ENCODE data around the gene DPH7. TPM values are rescaled to one million over a fixed set of nuclear protein-coding genes. Genes with fewer than 3 reads are reported as not detected.
A peak's percentile ranks its signal among the peaks of the same experiment; 100 is the strongest.
"Not testable (repeated sequence)": the region's sequence is repeated elsewhere in the genome, so short reads cannot be mapped to it uniquely, and the experiment has no call there.

Gene DPH7
- total RNA-seq, 1 experiment from 2014 or later: 26.4 TPM

DNA sequence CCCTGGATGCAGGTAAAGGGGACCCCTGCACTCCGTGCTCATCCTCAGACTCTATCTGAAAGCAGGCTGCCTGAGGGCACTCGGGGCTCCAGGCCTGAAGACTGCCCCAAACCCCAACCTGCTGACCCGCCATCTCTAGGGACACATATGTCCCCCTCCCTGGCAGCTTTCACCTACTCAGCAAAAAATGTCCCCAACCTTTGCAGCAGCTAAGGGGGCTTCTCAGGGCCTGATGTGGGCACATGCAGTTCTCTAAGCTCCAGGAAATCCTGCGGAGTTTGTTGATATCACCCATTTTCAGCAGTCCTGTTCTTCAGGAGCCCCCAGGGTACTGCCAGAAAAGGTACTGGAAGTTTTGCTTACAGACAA, 2.2 kb upstream of the DPH7 start:
- no peak for DNase-seq (ENCODE audit: low read depth)

DNA sequence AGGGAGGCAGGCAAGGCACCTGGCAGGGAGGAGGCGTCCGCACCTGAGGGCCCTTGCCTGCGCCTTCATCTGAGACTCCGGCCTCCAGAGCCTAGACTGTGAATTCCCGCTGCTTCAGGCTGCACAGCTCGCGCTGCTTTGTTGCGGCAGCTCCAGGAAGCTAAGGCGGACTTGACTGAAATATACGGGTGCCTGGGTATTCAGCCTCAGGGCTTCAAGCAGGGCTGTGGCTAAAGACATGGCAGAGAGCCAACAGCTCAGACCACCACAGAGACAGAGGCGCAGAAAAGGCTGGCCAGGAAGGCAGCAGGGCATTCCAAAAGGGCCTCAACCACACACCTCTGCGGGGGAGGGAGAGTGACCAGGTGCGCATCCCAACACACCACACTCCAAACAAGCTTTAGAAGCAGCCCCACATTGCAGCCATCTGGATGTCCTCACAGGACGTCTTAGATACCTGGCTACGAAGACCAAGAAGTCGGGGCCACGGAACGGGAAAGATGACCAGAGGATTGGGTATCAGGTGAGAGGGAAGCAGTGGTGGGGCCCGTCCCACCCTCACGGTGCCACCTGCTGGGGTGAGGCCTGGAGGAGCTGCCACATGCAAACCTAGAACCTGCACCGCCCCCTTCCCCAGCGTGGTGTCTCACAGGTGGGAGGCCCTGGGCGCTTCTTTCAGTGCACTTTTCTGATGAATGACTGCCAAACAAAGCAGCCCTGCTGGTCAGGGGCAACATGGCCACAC, 1.7 kb upstream of the DPH7 start:
- DNase-seq (ENCODE audit: low read depth): no peak

DNA sequence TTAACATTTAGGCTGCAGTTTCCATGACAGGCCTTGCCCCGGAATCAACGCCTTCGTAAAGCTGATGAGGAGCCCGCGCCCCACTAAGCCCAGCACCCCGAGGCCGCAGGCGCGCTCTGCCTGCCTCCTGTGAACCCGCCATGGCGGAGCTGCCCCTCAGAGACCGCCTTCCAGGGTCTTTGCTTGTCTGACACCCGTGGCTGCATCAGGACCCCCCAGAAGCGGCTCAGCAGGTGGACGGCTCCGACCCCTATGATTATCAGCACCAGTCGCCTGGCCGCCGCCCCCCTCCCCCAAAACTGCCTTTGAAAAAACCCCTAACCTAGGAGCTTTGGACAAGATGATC, 507 bp upstream of the DPH7 start:
- no peak for DNase-seq (ENCODE audit: low read depth)

DNA sequence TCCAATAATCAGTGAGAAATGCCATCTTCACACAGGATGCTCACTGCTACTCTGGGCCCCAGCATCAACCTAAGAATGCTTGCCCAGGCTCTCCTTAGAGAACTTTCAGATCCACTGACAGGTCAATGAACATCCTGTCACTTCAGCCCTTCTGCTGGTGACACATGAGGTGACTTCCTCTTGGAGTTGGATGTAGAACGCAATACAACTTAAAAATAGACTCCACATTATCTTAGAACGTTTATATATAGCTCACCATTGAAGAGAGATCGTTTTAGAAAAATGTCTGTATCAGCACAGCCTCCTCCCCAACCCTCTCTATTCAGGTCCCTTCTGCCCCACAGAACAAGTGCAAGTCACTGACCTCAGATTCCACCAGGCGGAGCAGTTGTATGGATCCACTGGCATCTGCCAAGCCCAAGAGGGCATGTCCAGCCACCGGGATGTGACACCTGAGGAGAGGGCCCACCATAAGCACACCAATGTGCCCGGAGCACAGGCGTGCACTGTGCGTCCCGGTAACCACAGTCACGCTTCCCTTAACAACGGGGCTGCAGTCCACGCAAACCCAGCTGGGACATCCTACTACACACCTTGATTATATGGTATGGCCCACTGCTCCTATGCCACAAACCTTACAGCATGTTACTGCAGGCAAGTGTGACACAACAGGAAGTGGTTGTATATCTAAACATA, 2.9 kb downstream of the DPH7 start:
- no peak for DNase-seq (ENCODE audit: low read depth)

DNA sequence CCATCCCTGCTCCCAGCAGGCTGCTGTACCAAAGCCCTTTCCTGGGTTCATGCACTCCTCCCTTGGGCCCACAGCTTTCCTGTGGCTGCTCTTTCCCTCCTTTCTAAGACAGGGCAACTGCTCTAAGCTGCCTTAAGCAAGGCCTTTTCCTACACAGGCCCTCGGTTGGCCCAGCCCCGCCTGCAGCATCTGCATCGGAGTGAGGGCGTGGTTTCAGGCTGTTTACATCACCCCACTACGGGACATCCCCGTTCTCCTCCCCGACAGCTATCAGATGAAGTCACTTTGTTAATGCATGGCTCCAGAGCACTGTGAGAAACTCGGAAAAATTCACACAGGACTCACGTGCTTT, 3.4 kb downstream of the DPH7 start:
- no peak for DNase-seq (ENCODE audit: low read depth)

DNA sequence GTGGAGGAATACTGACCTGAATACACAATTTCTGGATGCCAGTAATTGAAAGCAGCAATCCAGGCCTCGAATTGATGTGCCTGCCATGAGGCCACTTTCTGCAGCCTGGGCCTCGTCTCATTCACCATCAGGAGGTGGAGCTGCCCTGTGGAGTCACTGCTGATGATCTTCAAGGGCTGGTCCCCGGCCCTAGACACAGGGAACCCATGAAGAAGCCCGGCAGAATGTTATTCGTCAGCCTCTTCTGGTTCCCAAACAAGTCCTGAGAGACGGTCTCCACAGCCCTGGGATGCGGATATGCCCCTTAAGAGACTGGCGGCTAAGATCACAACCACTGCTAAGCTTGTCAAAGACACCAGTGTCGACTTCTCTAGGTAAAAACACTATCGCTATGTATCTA, 4.5 kb downstream of the DPH7 start:
- no peak for DNase-seq (ENCODE audit: low read depth)

DNA sequence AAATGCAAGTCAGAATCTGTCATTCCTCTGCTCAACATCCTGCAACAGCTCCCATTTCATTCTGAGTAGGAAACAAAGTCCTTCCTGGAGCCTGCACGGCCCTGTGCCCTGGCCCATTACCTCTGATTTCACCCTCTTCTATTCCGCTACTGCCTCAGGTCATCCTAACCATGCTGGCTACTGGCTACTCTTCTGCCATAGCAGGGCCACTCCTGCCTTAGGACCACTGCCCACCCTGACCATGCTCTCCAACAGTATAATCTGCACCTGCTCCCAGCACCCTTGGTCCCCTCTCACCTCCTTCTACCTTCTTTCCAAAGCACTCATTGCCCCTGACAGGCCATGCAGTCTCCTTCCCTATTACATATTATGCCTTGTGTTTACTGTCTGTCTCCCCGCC, 8.2 kb downstream of the DPH7 start:
- DNase-seq (ENCODE audit: low read depth): no peak

DNA sequence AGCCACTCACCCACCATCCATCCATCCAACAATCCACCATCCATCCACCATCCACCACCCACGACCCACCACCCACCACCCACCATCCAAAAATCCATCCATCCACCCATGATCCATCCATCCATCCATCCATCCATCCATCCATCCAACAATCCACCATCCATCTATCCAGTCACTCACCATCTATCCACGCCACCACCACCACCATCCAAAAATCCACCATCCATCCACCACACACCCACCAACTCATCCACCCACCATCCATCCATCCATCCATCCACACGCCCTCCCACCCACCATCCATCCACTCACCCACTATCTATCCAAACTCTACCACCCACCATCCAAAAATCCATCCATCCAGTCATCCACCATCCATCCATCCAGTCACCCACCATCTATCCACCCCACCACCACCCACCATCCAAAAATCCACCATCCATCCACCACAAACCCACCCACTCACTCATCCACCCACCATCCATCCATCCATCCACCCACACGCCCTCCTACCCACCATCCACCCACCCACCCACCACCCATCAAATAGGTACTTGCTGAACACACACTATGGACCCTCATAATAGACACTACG, 9.0 kb downstream of the DPH7 start:
- no peak for DNase-seq (ENCODE audit: low read depth)

GRCh38 chr9:137568445-137568844, 10.3 kb downstream of the DPH7 start:
- not testable (repeated sequence) for DNase-seq (ENCODE audit: low read depth)

DNA sequence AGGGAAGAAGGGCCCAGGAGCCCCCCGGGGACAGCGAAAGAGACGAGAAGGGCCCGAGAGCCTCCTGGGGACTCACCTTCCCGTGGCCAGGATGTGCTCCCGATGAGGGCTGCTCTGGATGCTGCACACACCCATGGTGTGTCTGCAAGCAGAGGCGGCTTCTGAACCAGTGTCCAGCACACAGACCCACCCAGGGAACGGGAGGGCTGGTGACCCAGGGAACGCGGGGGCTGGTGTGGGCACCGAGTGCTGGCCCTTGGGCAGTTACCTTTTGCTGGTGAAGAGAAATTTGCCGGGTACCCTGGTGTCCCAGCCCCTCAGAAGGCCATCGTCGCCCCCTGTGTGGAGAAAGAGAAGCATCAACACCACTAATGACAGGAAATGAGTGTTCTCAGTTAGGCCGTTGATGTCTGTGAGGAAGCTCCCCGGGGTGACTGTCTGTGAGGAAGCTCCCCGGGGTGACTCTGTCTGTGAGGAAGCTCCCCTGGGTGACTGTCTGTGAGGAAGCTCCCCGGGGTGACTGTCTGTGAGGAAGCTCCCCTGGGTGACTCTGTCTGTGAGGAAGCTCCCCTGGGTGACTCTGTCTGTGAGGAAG, 13.8 kb downstream of the DPH7 start:
- no peak for DNase-seq (ENCODE audit: low read depth)

- no peak for DNase-seq (ENCODE audit: low read depth)
Observed at GRCh38 chr9:137564134-137564533, 14.6 kb downstream of the DPH7 start.

- no peak for DNase-seq (ENCODE audit: low read depth)
Observed at GRCh38 chr9:137558127-137558526, 20.6 kb downstream of the DPH7 start.

DNA sequence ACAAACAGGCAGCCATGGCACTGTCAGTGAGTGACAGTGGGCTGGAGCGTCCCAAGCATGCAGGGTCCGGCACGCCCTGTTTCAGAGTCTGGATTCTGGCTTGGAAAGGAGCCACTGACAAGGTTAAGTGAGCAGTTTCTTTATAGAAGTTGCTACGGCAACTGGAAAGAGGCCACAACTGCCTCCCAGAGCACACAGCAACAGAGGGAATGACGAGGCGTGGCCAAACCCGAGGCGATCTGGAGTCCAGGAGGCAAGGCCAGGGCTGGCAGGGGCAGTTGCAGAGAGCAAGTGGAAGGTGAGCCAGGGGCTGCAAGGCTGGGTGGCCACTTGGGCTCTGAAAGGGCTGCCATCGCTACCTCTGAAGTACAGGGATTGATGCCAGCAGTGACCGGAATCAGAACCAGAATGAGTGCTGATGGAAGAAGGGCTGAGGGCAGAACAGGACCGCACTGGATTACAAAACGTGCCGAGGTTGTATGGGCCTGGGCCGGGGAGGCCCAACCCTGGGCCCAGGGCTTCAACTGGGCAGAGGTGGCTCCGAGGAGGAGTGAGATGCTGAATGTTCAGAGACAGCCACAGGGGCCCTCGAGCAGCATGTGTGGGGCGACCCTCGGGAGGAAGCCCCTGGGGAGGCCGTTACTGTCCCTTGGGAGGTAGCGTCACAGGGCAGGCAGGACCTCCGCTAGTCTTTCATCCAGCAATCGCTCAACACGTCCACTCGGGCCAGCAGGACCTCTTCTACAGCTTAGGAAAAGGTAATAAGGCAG, 22.5 kb downstream of the DPH7 start:
- DNase-seq (ENCODE audit: low read depth): peak; percentile 26

- no peak for DNase-seq (ENCODE audit: low read depth)
Observed at GRCh38 chr9:137555179-137555578, 23.5 kb downstream of the DPH7 start.

DNA sequence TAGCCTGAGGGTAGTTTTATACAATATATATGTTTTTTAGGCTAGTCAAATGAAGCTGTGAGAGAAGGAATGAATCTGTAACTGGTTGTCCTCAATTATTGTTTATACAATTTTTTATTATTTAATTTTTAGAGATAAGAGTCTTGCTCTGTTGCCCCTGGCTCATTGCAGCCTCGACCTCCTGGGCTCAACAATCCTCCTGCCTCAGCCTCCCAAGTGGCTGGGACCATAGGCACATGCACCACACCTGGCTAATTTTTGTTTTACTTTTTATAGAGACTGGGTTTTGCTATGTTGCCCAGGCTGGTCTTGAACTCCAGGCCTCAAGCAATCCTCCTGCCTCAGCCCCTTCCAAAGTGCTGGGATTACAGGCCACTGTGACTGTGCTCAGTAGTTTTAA, 24.4 kb downstream of the DPH7 start:
- DNase-seq (ENCODE audit: low read depth): no peak

GRCh38 chr9:137553654-137554053, 25.1 kb downstream of the DPH7 start:
- DNase-seq (ENCODE audit: low read depth): not testable (repeated sequence)

DNA sequence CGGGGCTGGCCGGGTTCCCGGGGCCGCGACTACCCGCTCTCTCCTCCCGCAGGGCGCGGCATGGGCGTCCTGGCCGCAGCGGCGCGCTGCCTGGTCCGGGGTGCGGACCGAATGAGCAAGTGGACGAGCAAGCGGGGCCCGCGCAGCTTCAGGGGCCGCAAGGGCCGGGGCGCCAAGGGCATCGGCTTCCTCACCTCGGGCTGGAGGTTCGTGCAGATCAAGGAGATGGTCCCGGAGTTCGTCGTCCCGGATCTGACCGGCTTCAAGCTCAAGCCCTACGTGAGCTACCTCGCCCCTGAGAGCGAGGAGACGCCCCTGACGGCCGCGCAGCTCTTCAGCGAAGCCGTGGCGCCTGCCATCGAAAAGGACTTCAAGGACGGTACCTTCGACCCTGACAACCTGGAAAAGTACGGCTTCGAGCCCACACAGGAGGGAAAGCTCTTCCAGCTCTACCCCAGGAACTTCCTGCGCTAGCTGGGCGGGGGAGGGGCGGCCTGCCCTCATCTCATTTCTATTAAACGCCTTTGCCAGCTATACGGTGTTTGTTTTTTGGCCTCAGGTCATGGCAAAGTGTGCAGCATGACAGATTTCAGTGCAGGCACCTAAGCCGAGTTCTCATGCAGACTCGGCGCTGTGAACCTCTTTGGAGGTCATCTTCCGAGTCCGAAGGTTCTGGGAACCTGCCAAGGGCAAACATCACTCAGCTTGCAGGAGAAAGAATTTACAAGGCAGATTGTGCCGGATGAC, 26.5 kb downstream of the DPH7 start:
- no peak for DNase-seq (ENCODE audit: low read depth)

DNA sequence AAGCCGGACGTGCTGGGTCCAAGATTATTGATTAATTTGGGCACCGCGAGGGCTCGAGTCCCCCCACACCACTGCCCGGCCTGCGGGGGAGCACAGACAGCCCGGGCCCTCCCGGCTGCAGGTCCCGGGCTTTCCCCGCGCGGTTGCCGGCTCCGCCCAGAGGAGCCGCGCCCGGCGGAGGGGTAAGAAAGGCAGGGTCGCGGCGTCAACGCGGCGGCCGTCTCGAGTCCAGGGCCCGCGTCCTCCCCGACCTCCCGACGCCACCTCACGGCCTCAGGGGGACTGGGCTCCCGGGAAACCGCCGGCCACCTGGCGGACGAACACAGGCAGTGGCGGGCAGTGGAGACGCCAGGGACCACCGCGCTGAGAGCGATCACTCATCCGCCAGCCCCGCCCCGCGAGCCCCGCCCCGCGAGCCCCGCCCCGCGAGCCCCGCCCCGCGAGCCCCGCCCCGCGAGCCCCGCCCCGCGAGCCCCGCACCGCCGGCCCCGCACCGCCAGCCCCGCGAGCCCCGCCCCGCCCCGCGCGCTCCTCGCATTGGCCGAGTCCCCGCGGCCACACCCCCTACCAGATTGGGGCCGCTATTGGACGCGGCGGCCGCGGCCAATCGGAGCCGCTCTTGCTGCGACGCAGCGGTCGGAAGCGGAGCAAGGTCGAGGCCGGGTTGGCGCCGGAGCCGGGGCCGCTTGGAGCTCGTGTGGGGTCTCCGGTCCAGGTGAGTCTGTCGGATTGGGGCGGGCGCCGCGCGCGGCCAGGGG, 27.3 kb downstream of the DPH7 start, which contains the start of gene MRPL41:
TSS of gene MRPL41 (plus strand) at position 616 of the 758 bp plus-strand sequence. CDS start 203 bp downstream, outside the sequence.
- peak; percentile 77 for DNase-seq (ENCODE audit: low read depth)

DNA sequence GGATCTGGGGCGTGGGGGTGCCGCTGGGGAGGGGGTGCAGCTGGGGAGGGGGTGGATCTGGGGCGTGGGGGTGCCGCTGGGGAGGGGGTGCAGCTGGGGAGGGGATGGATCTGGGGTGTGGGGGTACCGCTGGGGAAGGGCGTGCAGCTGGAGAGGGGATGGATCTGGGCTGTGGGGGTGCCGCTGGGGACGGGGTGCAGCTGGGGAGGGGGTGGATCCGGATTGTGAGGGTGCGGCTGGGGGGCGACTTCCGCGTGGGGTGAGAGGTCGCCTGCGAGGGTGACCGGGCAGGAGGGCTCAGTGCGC, 27.8 kb downstream of the DPH7 start:
- not testable (repeated sequence) for DNase-seq (ENCODE audit: low read depth)

DNA sequence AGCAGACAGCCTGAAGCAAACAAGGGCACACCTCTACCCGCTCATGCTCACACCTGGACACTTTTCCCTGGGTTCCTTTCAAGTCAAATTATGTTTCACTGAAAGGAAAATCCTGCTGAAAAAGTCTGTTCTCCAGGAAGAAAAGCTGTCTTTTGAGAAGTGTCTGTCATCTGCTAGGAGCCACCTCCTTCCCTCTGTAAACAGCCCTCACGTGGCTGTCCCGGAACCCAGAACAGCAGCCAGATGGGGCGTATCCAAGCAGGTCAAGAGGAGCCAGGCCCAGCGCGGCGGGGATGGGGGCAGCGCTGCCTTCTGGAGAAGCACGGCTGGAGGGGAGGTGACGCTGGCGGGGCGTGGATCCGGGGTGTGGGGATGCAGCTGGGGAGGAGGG, 28.5 kb downstream of the DPH7 start, which contains the start of gene PNPLA7:
TSS of gene PNPLA7 (minus strand) at position 172 of the 391 bp plus-strand sequence. CDS start 205 bp downstream, outside the sequence.
- DNase-seq (ENCODE audit: low read depth): peak; percentile 58
